ENCODE data around the gene PPP1R14D. TPM values are rescaled to one million over a fixed set of nuclear protein-coding genes. Genes with fewer than 3 reads are reported as not detected.
A peak's percentile ranks its signal among the peaks of the same experiment; 100 is the strongest.

Gene PPP1R14D
- total RNA-seq, 2 experiments from 2014 or later: not detected

DNA sequence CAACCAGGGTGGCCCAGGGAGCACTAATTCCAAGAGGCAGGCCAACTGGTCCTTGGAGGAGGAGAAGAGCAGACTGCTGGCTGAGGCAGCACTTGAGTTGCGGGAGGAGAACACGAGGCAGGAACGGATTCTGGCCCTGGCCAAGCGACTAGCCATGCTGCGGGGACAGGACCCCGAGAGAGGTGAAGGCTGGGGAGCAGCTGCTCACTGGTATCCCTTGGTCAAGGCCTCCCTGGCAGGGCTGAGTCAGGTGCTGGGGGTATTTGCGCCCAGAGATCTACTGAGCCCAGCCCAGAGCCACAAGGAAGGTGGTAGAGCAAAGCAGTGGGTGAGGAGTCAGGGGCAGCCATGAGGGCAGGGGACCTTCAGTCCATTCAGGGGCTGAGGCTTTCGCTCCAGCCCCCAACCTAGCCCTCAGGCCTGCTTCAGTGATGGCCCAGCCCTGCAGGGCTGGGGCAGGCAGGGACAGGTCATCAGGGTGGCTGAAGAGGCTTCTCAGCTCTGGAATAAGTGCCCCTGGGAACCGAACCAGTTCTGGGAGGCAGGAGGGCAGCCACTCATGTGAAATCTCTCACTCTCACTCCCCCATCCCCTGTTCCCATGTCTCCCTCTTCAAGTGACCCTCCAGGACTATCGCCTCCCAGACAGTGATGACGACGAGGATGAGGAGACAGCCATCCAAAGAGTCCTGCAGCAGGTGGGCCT, 15.6 kb downstream of the PPP1R14D start:
- intact Hi-C loops (cut with micrococcal nuclease): no loop called here

DNA sequence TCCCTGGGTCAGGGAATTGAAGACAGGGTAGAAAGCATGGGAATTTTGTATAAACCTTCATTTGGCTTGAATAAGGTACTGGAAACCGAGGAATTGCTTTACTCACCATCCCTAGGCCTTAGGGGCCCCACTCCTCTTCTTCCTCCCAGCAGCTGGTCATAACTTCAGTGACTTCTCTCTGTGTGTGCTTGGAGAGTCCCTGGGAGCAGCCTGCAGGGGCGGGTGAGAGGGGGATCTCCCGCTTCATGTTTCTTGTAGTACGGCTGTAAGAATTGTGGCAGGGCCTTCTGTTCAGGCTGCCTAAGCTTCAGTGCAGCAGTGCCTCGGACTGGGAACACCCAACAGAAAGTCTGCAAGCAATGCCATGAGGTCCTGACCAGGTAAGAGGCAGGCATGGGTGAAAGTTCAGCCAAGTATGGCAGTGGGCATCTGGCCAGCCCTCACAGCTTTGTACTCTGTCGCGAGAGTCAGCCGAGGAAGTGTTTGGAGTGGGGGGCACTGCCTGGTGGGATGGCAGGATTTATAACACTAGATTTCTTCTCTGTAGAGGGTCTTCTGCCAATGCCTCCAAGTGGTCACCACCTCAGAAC, 19.6 kb downstream of the PPP1R14D start:
- TF ChIP-seq, protein P1, sequence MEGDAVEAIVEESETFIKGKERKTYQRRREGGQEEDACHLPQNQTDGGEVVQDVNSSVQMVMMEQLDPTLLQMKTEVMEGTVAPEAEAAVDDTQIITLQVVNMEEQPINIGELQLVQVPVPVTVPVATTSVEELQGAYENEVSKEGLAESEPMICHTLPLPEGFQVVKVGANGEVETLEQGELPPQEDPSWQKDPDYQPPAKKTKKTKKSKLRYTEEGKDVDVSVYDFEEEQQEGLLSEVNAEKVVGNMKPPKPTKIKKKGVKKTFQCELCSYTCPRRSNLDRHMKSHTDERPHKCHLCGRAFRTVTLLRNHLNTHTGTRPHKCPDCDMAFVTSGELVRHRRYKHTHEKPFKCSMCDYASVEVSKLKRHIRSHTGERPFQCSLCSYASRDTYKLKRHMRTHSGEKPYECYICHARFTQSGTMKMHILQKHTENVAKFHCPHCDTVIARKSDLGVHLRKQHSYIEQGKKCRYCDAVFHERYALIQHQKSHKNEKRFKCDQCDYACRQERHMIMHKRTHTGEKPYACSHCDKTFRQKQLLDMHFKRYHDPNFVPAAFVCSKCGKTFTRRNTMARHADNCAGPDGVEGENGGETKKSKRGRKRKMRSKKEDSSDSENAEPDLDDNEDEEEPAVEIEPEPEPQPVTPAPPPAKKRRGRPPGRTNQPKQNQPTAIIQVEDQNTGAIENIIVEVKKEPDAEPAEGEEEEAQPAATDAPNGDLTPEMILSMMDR (IDR thresholded peaks at IDR 0.05): no peak
- POLR2A ChIA-PET: interaction anchor here (0.8 to 2.0 kb wide), 3 partner anchors 21 to 85 kb away, joined by 3 to 10 read pairs (median 4); partner anchors contain the start of gene VPS18
- H3K4me3 Mint-ChIP-seq: peak overlapping the region; percentile 78
- CTCF ChIA-PET: interaction anchor here (1.4 kb wide), 1 partner anchor 49 kb away, joined by 4 read pairs; no protein-coding TSS in a partner anchor
- H3K36me3 Mint-ChIP-seq (ENCODE audit: low read depth): peaks cover 11% of the 10 kb centered on the region
- ATAC-seq (no peak), DNase-seq (peak; percentile 7)
- no peak overlapping the region for H3K27ac Mint-ChIP-seq
- no peaks in the 10 kb centered on the region for H3K27me3 Mint-ChIP-seq
- H3K4me1 Mint-ChIP-seq (ENCODE audit: low read depth): peaks cover 17% of the 10 kb centered on the region
- intact Hi-C loops (cut with micrococcal nuclease): loop anchor here (5.0 kb wide), 1 partner anchor 42 kb away; the partner anchor contains the start of gene C15orf62
- no peaks in the 10 kb centered on the region for H3K9me3 Mint-ChIP-seq

More for the DNA sequence above, 15.6 kb downstream of the PPP1R14D start:
- Mint-ChIP-seq H3K27me3 (no peaks in the 10 kb centered on the region), H3K9me3 (no peaks in the 10 kb centered on the region), H3K4me1 (ENCODE audit: low read depth) (peaks cover 12% of the 10 kb centered on the region), H3K27ac (no peak overlapping the region), H3K36me3 (ENCODE audit: low read depth) (peaks cover 12% of the 10 kb centered on the region), H3K4me3 (no peak overlapping the region)
- ChIA-PET CTCF (interaction anchor here (1.3 kb wide), 1 partner anchor 46 kb away, joined by 4 read pairs; no protein-coding TSS in a partner anchor), POLR2A (interaction anchor here (1.2 kb wide), 1 partner anchor 118 kb away, joined by 4 read pairs; the partner anchor contains the start of gene RAD51)
- ATAC-seq: no peak
- TF ChIP-seq, protein P1 (IDR thresholded peaks at IDR 0.05): no peak
- DNase-seq: no peak

DNA sequence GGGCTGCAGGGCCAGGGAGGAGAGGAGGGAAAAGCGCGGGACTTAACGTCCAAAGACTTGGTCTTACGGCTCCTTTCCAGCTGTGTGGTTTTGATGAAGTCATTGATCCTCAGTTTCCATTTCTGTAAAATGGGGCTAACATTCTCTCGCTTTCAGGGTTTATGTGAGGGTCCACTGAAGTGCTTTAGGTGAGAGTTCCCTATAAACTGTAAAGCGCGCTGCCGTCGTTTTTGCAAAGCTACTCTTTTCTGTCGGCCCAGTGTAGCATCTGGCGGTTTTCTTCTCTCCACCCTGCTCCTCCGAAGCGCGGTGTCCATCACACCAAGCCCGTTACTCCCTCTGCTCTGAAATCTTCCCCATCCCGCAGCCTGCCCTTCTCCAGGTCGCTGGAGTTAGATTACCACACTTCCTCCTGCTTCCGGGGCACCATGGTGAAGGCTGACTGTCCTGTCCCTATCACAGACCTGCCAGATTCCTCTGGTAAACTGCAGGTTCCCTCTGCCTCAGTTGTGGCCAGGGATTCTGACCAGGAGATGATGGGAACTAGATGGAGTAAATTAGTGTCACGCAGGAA, 20.5 kb downstream of the PPP1R14D start:
- ChIA-PET POLR2A (interaction anchor here (0.6 to 2.0 kb wide), 7 partner anchors 22 to 86 kb away, joined by 3 to 10 read pairs (median 3); partner anchors contain the start of genes GCHFR and VPS18), CTCF (interaction anchor here (1.1 to 1.6 kb wide), 5 partner anchors 12 to 99 kb away, joined by 3 to 4 read pairs (median 3); no protein-coding TSS in a partner anchor)
- Mint-ChIP-seq H3K4me1 (ENCODE audit: low read depth) (peaks cover 20% of the 10 kb centered on the region), H3K4me3 (peak overlapping the region; percentile 78), H3K27ac (peak overlapping the region; percentile 99), H3K36me3 (ENCODE audit: low read depth) (peaks cover 8% of the 10 kb centered on the region), H3K9me3 (no peaks in the 10 kb centered on the region), H3K27me3 (no peaks in the 10 kb centered on the region)
- DNase-seq: no peak
- intact Hi-C loops (cut with micrococcal nuclease): loop anchor here (5.0 kb wide), 1 partner anchor 41 kb away; the partner anchor contains the start of gene C15orf62
- no peak for ATAC-seq
- TF ChIP-seq, protein P1 (IDR thresholded peaks at IDR 0.05): no peak

DNA sequence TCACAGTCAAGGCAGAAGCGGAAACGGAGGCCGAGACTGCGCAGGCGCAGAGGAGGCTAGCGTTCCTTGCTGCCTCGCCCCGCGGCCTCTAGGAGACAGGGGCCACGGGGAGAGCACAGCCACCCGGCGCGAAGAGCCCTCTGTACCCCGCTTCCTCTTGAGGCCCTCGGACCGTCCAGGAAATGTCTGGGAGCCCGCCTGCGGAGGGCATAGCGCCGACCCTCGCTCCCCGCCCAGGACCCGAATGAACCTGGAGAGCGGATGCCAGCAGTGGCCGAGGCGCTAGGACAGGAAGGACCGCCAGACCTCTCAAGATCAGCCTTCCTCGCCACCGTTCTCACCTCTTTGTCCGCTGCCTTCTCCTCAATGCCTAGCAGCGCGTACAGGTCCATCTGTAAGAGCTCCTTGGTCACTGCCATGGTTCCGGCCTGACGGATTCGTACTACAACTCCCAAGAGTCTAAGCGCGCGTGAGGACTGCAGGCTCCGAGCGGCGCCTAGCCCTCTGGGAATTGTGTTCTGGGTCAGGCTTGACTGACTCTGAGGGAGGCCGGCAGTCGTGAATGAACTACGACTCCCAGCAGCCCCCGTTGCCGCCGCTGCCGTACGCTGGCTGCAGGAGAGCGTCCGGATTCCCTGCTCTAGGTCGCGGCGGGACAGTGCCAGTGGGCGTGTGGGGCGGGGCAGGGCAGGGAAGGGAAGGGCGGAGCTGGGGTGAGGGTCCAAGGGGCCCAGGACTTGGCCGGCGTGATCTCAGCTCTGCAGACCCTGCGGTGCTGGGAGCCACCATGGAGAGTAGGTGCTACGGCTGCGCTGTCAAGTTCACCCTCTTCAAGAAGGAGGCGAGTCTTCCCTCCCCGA, 21.2 kb downstream of the PPP1R14D start, which contains the start of the genes DNAJC17 and ZFYVE19:
TSS of gene DNAJC17 (minus strand) at position 446 of the 860 bp plus-strand sequence. CDS start at position 419, 27 bp downstream.
TSS of gene ZFYVE19 (plus strand) at position 62 of the 860 bp plus-strand sequence. CDS start at position 563, 501 bp downstream.
- H3K4me3 Mint-ChIP-seq: peak within 1 kb of the TSS; percentile 78
- ATAC-seq: peak; percentile 97
- intact Hi-C loops (cut with micrococcal nuclease): loop anchor here (5.0 kb wide), 1 partner anchor 40 kb away; the partner anchor contains the start of gene C15orf62
- TF ChIP-seq, protein P1 (IDR thresholded peaks at IDR 0.05): no peak
- peaks cover 8% of the 10 kb centered on the region for H3K36me3 Mint-ChIP-seq (ENCODE audit: low read depth)
- peak; percentile 97 for DNase-seq
- H3K4me1 Mint-ChIP-seq (ENCODE audit: low read depth): peaks cover 20% of the 10 kb centered on the region
- ChIA-PET POLR2A (interaction anchor here (0.5 to 2.0 kb wide), 11 partner anchors 26 to 113 kb away, joined by 3 to 10 read pairs (median 3); partner anchors contain the start of genes GCHFR, RAD51, RMDN3 and VPS18), CTCF (interaction anchor here (1.1 to 1.6 kb wide), 6 partner anchors 12 to 99 kb away, joined by 3 to 4 read pairs (median 3); no protein-coding TSS in a partner anchor)
- H3K9me3 Mint-ChIP-seq: no peaks in the 10 kb centered on the region
- no peaks in the 10 kb centered on the region for H3K27me3 Mint-ChIP-seq
- peak within 1 kb of the TSS; percentile 99 for H3K27ac Mint-ChIP-seq
